PC-9 (cell line): ENCODE measurements around the gene SLC51B. TPM values are rescaled to one million over a fixed set of nuclear protein-coding genes. Genes with fewer than 3 reads are reported as not detected.

ENCODE experiments used
- BruUV-seq: library from RNA; stranded (reverse); fragments of 400-500 nt; replicated peaks from 2 replicates; lab custom pipeline; 2021; lab: Mats Ljungman, UMichigan
- CTCF ChIA-PET: fragments of 300-600 bp; sonication (Branson Sonifier 250); formaldehyde crosslinking; loops from one replicate; lab custom pipeline; 2022; ENCODE audit warnings: antibody characterized with exemption; lab: Charles Lee
- POLR2A ChIA-PET: fragments of 300-600 bp; sonication (Branson Sonifier 250); formaldehyde crosslinking; loops from one replicate; lab custom pipeline; 2022; ENCODE audit warnings: antibody characterized with exemption; ENCODE audit not compliant: unreplicated experiment; lab: Charles Lee
- DNase-seq, 2 experiments: peaks; one replicate each; pipeline versions ENCODE4 v3.0.0 to v3.0.0-alpha.2; 2015 to 2022; ENCODE audit warnings: mixed read lengths in 1 of 2
- H2AFZ ChIP-seq: fragments of 200-600 bp; sonication (generic); 2 replicates; pipeline ENCODE4 v1.8.1; 2017; ENCODE audit warnings: antibody characterized with exemption
- H3F3A ChIP-seq: fragments of 200-600 bp; sonication (generic); 2 replicates; pipeline ENCODE4 v1.8.1; 2017; ENCODE audit warnings: antibody characterized with exemption, mild to moderate bottlenecking, low read depth; ENCODE audit not compliant: insufficient read depth
- H3K27ac ChIP-seq: fragments of 200-600 bp; sonication (generic); 2 replicates; pipeline ENCODE4 v1.6.1; 2016; ENCODE audit warnings: mixed run types
- H3K27me3 ChIP-seq: fragments of 200-600 bp; sonication (generic); 2 replicates; pipeline ENCODE4 v1.6.1; 2016; ENCODE audit warnings: low read depth, mixed run types; ENCODE audit not compliant: insufficient read depth
- H3K36me3 ChIP-seq: fragments of 200-600 bp; sonication (generic); 2 replicates; pipeline ENCODE4 v1.6.1; 2016; ENCODE audit warnings: low read depth, mixed run types
- H3K4me1 ChIP-seq: fragments of 200-600 bp; sonication (generic); replicated peaks from 2 replicates; pipeline ENCODE4 v1.6.1; 2016; ENCODE audit warnings: mixed run types; ENCODE audit not compliant: insufficient read depth
- H3K4me2 ChIP-seq: fragments of 200-600 bp; sonication (generic); 2 replicates; pipeline ENCODE4 v1.6.1; 2017; ENCODE audit warnings: mixed run types
- H3K4me3 ChIP-seq: fragments of 200-600 bp; sonication (generic); 2 replicates; pipeline ENCODE4 v1.6.1; 2016; ENCODE audit warnings: mixed run types
- H3K79me2 ChIP-seq: fragments of 200-600 bp; sonication (generic); 2 replicates; pipeline ENCODE4 v1.6.1; 2017; ENCODE audit warnings: low read depth, mixed run types
- H3K9me2 ChIP-seq: fragments of 200-600 bp; sonication (generic); 2 replicates; pipeline ENCODE4 v1.8.1; 2017; ENCODE audit warnings: mild to moderate bottlenecking; ENCODE audit not compliant: insufficient read depth
- H3K9me3 ChIP-seq: fragments of 200-600 bp; sonication (generic); 2 replicates; pipeline ENCODE4 v1.8.1; 2016; ENCODE audit warnings: low read depth; ENCODE audit not compliant: insufficient read depth
- H4K20me1 ChIP-seq: fragments of 200-600 bp; sonication (generic); 2 replicates; pipeline ENCODE4 v1.8.1; 2017; ENCODE audit not compliant: insufficient read depth
- EZH2 ChIP-seq: fragments of 200-600 bp; sonication (generic); IDR thresholded peaks from 2 replicates; pipeline ENCODE4 v1.8.0; 2017; ENCODE audit warnings: antibody characterized with exemption, low read depth
- intact Hi-C: fragments of 100-400 bp; cut with micrococcal nuclease; formaldehyde crosslinking; loops from one replicate; pipeline ENCODE4 v1.10.0; 2022; ENCODE audit not compliant: unreplicated experiment
- total RNA-seq: library from RNA; stranded (reverse); gene quantifications from 2 replicates; pipeline ENCODE4 v1.2.3, GENCODE V29; 2021
- TF ChIP-seq, protein P1 (sequence below): fragments of 200-600 bp; sonication (generic); conservative IDR thresholded peaks from 2 replicates; pipeline ENCODE4 v1.6.1; 2017; ENCODE audit warnings: mixed run types, antibody characterized with exemption, mild to moderate bottlenecking, moderate library complexity

Gene SLC51B
- total RNA-seq, 1 experiment from 2014 or later: not detected

- no peak for TF ChIP-seq EZH2
- TF ChIP-seq, protein P1, sequence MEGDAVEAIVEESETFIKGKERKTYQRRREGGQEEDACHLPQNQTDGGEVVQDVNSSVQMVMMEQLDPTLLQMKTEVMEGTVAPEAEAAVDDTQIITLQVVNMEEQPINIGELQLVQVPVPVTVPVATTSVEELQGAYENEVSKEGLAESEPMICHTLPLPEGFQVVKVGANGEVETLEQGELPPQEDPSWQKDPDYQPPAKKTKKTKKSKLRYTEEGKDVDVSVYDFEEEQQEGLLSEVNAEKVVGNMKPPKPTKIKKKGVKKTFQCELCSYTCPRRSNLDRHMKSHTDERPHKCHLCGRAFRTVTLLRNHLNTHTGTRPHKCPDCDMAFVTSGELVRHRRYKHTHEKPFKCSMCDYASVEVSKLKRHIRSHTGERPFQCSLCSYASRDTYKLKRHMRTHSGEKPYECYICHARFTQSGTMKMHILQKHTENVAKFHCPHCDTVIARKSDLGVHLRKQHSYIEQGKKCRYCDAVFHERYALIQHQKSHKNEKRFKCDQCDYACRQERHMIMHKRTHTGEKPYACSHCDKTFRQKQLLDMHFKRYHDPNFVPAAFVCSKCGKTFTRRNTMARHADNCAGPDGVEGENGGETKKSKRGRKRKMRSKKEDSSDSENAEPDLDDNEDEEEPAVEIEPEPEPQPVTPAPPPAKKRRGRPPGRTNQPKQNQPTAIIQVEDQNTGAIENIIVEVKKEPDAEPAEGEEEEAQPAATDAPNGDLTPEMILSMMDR: no peak
- CTCF ChIA-PET: no interaction called here
- no peak overlapping the region for H3K4me2 ChIP-seq
Observed at GRCh38 chr15:65060641-65061397, 15.6 kb downstream of the SLC51B start.

GRCh38 chr15:65062061-65062460 lies 16.9 kb downstream of the SLC51B start:
- TF ChIP-seq, protein P1: no peak
- no peak for TF ChIP-seq EZH2
- Histone ChIP-seq H3K9me3 (no peaks in the 10 kb centered on the region; the same call in 1 of the 2 replicates), H3K27me3 (no peaks in the 10 kb centered on the region; the same call in 1 of the 2 replicates), H3K4me1 (peaks cover 11% of the 10 kb centered on the region), H3F3A (no peaks in the 10 kb centered on the region), H3K27ac (no peak overlapping the region), H3K4me3 (no peak overlapping the region), H3K4me2 (no peak overlapping the region), H4K20me1 (no peaks in the 10 kb centered on the region), H2AFZ (no peak overlapping the region), H3K79me2 (no peaks in the 10 kb centered on the region), H3K36me3 (no peaks in the 10 kb centered on the region), H3K9me2 (no peaks in the 10 kb centered on the region)
- no TSS peak for BruUV-seq
- CTCF ChIA-PET: interaction anchor here (0.6 to 0.9 kb wide), 4 partner anchors 12 to 271 kb away, joined by 3 to 11 read pairs (median 4); no protein-coding TSS in a partner anchor
- POLR2A ChIA-PET: no interaction called here
- no peak for DNase-seq
- intact Hi-C loops: no loop called here

More at GRCh38 chr15:65060641-65061397, 15.6 kb downstream of the SLC51B start:
- H3K9me3 ChIP-seq: no peaks in the 10 kb centered on the region; the same call in 1 of the 2 replicates
- POLR2A ChIA-PET: no interaction called here
- intact Hi-C loops: no loop called here
- no peaks in the 10 kb centered on the region for H3K36me3 ChIP-seq
- no peak overlapping the region for H3K4me3 ChIP-seq
- no peak overlapping the region for H2AFZ ChIP-seq
- no peaks in the 10 kb centered on the region for H3K9me2 ChIP-seq
- BruUV-seq: no TSS peak
- H3F3A ChIP-seq: peaks cover 5% of the 10 kb centered on the region; the same call in 1 of the 2 replicates
- no peak for DNase-seq
- H3K27me3 ChIP-seq: no peaks in the 10 kb centered on the region; the same call in 1 of the 2 replicates
- no peak overlapping the region for H3K27ac ChIP-seq
- no peaks in the 10 kb centered on the region for H3K79me2 ChIP-seq
- H4K20me1 ChIP-seq: no peaks in the 10 kb centered on the region
- H3K4me1 ChIP-seq: peaks cover 22% of the 10 kb centered on the region

DNA sequence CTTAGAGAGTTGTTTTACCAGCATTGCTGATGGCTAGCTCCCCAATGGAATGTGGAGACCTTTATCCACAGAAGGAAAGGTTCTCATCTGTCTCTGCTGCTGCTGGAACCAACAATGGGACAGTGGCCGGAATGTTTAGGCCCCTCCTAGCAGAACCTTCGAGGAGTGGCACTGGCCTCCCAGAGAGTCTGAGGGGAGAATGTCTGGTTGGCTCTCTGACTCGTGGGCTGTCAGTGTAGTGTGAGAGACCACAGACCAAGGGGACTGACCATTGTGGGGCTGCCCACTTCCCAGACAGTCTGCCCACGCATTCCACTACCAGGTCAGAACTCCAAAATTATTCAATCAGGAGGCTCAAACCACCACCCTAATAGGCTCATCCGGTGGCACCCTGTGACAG lies 17.5 kb downstream of the SLC51B start:
- Histone ChIP-seq H3K4me1 (peaks cover 6% of the 10 kb centered on the region), H3K9me3 (no peaks in the 10 kb centered on the region; the same call in 1 of the 2 replicates), H3K27ac (no peak overlapping the region), H3K27me3 (no peaks in the 10 kb centered on the region; the same call in 1 of the 2 replicates), H4K20me1 (no peaks in the 10 kb centered on the region), H3K79me2 (no peaks in the 10 kb centered on the region), H3K4me3 (no peak overlapping the region), H2AFZ (no peak overlapping the region), H3K4me2 (no peak overlapping the region), H3K36me3 (no peaks in the 10 kb centered on the region), H3F3A (no peaks in the 10 kb centered on the region), H3K9me2 (no peaks in the 10 kb centered on the region)
- DNase-seq: no peak
- POLR2A ChIA-PET: interaction anchor here (0.6 kb wide), 1 partner anchor 249 kb away, joined by 7 read pairs; no protein-coding TSS in a partner anchor
- intact Hi-C loops: no loop called here
- TF ChIP-seq, protein P1: no peak
- TF ChIP-seq EZH2: no peak
- BruUV-seq: no TSS peak
- CTCF ChIA-PET: interaction anchor here (0.5 to 0.6 kb wide), 2 partner anchors 12 to 159 kb away, joined by 3 to 4 read pairs; no protein-coding TSS in a partner anchor
